Upper lobe of right lung (tissue), 1 donor: ENCODE results near the gene COBL. TPM values are rescaled to one million over a fixed set of nuclear protein-coding genes. Genes with fewer than 3 reads are reported as not detected.

ENCODE experiments used
- ATAC-seq: fragments of 200-7000 bp; cut with Tn5 transposase; one replicate; pipeline ENCODE4 v1.9.1; 2020; ENCODE audit warnings: mild to moderate bottlenecking, moderate library complexity
- DNase-seq: peaks from one replicate; pipeline ENCODE4 v3.0.0-alpha.2; 2020
- H3K27ac ChIP-seq: fragments of 200-600 bp; one replicate; pipeline ENCODE4 v1.8.0; 2022
- H3K27me3 ChIP-seq: fragments of 200-600 bp; one replicate; pipeline ENCODE4 v1.8.0; 2022; ENCODE audit warnings: mild to moderate bottlenecking
- H3K36me3 ChIP-seq: fragments of 200-600 bp; one replicate; pipeline ENCODE4 v1.8.0; 2022
- H3K4me1 ChIP-seq: fragments of 200-600 bp; one replicate; pipeline ENCODE4 v1.8.0; 2022
- H3K4me3 ChIP-seq: fragments of 200-600 bp; one replicate; pipeline ENCODE4 v1.8.0; 2022; ENCODE audit warnings: mild to moderate bottlenecking
- H3K9me3 ChIP-seq: fragments of 200-600 bp; one replicate; pipeline ENCODE4 v1.8.0; 2022
- intact Hi-C: fragments of 100-400 bp; cut with DNase I; formaldehyde crosslinking; loops from one replicate; pipeline ENCODE4 v1.11.0; 2022
- total RNA-seq: library from RNA; stranded (reverse); fragmentation: NEBNext Ultra II Directional; extraction: Animal tissue kit (Norgen Biotek cat#: 25700); gene quantifications from one replicate; pipeline ENCODE4 v1.2.1, GENCODE V29; 2021
- TF ChIP-seq, protein P1 (sequence below): fragments of 200-600 bp; IDR thresholded peaks from one replicate; pipeline ENCODE4 v1.8.0; 2022; ENCODE audit warnings: antibody characterized with exemption
- donor health status: DM: no; HTN: yes; CAD: no; lungs with severe emphysema.

COBL gene
- total RNA-seq, 1 donor from 2014 or later = 29.2 TPM

DNA sequence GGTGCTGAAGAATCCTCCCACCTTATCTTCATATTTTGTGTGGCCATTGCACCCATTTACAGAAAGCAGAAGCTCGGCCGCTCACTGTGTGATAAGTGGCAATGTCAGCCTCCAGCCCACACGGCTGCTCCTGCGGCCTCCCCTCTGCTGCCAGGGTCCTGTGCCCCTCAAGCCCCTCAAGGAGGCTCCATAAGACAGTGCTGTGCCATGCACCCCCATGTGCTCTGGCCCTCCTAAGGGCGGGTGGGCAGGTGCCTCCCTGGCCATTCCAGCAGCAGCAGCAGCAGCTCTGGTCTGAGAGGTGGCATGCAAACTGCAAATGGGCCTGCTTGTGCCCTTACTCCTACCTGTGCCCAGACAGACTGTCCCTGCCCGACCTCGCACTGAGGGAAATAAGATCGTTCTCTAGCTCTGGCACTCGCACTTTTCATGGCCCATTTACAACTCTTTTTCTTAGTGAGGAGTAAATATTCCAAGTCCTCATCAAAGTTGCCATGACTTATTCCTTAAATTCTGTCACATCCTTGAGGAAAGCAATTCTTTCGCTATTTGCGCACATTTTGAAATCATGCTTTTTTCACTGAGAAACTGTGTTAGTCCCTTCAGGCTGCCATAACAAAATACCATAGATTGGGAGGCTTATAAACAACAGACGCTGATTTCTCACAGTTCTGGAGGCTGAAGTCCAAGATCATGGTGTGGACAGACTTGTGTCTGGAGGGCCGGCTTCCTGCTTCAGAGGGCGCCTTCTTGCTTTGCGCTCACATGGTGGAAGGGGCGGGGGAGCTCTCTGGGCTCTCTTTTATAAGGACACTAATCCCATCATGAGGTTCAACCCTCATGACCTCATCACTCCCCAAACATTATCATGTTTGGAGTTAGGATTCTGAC is 187.8 kb downstream of the COBL start:
- H3K27me3 ChIP-seq = no peaks in the 10 kb centered on the region
- H3K36me3 ChIP-seq = no peaks in the 10 kb centered on the region
- H3K4me1 ChIP-seq = no peaks in the 10 kb centered on the region
- intact Hi-C loops = no loop called here
- TF ChIP-seq, protein P1, sequence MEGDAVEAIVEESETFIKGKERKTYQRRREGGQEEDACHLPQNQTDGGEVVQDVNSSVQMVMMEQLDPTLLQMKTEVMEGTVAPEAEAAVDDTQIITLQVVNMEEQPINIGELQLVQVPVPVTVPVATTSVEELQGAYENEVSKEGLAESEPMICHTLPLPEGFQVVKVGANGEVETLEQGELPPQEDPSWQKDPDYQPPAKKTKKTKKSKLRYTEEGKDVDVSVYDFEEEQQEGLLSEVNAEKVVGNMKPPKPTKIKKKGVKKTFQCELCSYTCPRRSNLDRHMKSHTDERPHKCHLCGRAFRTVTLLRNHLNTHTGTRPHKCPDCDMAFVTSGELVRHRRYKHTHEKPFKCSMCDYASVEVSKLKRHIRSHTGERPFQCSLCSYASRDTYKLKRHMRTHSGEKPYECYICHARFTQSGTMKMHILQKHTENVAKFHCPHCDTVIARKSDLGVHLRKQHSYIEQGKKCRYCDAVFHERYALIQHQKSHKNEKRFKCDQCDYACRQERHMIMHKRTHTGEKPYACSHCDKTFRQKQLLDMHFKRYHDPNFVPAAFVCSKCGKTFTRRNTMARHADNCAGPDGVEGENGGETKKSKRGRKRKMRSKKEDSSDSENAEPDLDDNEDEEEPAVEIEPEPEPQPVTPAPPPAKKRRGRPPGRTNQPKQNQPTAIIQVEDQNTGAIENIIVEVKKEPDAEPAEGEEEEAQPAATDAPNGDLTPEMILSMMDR = no peak
- no peaks in the 10 kb centered on the region for H3K9me3 ChIP-seq
- no peak overlapping the region for H3K4me3 ChIP-seq
- no peak overlapping the region for H3K27ac ChIP-seq
- DNase-seq (no peak), ATAC-seq (peak; percentile 12)

DNA sequence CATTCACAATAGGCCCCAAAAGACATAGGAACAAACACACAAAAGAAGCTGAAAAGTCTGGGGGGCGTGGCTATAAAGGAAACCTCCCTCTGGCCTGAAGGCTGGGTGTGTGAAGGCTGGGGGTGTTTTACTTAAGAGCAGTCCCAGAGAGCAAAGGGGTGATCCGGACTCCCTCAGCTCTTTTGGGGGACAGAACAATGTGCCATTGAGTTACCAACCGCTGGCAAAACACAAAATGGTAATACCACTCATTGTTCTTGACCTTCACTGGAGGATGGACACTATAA is 189.0 kb downstream of the COBL start:
- intact Hi-C loops = no loop called here
- DNase-seq (no peak), ATAC-seq (no peak)
- no peaks in the 10 kb centered on the region for H3K36me3 ChIP-seq
- peaks cover 6% of the 10 kb centered on the region for H3K4me1 ChIP-seq
- H3K27me3 ChIP-seq = no peaks in the 10 kb centered on the region
- no peak overlapping the region for H3K27ac ChIP-seq
- H3K9me3 ChIP-seq = no peaks in the 10 kb centered on the region
- no peak overlapping the region for H3K4me3 ChIP-seq
- TF ChIP-seq, protein P1 = no peak

DNA sequence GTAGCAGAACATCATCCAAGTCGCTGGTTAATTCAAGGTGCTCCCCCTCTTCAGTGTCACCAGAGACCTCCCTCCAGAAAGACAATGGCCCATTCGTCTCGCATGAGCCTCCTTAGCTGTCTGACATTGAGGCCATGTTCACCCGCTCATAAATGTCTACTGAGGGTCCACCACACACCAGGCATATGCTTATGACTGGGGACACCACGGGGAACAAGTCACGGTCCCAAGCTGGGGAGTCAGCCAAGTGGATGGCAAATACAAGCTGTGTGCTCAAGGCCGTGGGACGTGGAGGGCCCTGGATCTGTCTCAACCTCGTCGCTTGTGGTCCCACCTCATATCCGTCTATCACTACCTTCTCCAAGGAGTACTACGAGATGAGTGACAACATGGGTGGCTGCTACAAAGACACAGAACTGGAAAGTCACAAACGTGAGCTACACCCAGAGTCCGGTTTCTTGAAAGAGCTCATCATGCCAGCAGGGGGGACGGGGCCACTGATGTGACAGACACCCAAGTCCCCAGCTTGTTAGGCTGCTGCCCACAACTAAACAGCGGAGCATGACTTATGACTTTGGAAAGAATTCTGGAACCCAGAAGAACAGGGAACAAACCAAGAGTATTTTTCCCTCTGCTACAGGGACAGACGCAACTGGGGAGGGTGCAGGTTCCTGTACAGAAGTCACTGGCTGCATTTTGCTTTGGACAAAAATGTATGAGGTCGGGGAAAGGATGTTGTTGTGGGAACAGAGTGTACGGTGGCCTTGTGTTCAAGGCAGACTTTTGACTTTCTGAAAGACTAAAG is 189.6 kb downstream of the COBL start:
- no peaks in the 10 kb centered on the region for H3K9me3 ChIP-seq
- intact Hi-C loops = no loop called here
- TF ChIP-seq, protein P1 = no peak
- H3K4me1 ChIP-seq = peaks cover 8% of the 10 kb centered on the region
- no peak overlapping the region for H3K27ac ChIP-seq
- DNase-seq (no peak), ATAC-seq (no peak)
- H3K4me3 ChIP-seq = no peak overlapping the region
- no peaks in the 10 kb centered on the region for H3K36me3 ChIP-seq
- no peaks in the 10 kb centered on the region for H3K27me3 ChIP-seq

DNA sequence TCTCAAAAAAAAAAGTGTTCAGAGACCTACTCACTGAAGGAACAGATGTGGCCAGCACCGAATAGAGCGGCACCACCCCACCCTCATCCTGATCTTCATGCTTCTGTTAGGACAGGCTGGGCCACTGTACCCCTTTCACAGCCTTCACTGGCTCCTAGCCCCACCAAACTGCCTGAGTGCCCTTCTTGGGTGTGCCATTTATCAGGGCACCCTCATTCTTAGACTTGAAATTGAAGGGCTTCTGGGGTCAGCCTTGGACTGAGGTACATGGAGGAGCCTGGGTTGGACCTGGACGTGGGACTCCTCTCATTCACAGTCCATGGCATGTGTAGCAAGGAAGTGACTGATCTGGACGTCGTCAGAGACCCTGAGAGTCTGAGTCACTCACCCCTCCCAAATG is 190.3 kb downstream of the COBL start:
- no peaks in the 10 kb centered on the region for H3K27me3 ChIP-seq
- H3K36me3 ChIP-seq = no peaks in the 10 kb centered on the region
- no peak overlapping the region for H3K27ac ChIP-seq
- TF ChIP-seq, protein P1 = no peak
- H3K9me3 ChIP-seq = no peaks in the 10 kb centered on the region
- no peak for ATAC-seq
- H3K4me1 ChIP-seq = peaks cover 8% of the 10 kb centered on the region
- intact Hi-C loops = no loop called here
- no peak overlapping the region for H3K4me3 ChIP-seq
- DNase-seq = no peak

DNA sequence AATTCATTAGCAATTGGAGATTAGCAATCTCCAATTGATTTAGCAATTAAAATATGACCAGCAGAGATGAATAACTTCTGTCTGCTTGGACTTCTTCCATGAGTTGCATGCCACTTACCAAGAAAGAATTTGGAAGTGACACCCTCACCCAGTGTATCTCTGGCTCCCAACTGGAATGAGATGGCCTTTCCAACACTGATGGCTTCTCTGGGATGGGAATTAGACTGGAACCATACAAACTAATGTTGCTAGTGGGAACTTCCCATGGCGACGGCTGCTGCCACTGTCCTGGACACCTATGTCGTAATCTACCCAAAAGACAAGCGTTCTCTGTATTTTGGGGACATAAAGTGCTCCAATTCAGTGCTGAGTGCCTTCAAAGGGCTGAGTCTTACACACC is 192.3 kb downstream of the COBL start:
- Histone ChIP-seq H3K36me3 (no peaks in the 10 kb centered on the region), H3K27ac (no peak overlapping the region), H3K9me3 (no peaks in the 10 kb centered on the region), H3K4me1 (peaks cover 8% of the 10 kb centered on the region), H3K4me3 (no peak overlapping the region), H3K27me3 (no peaks in the 10 kb centered on the region)
- TF ChIP-seq, protein P1 = no peak
- DNase-seq (no peak), ATAC-seq (no peak)
- intact Hi-C loops = no loop called here
